K562 (cell line): ENCODE data around the gene ZNF74. TPM values are rescaled to one million over a fixed set of nuclear protein-coding genes. Genes with fewer than 3 reads are reported as not detected.
"Not testable (repeated sequence)": the region's sequence is repeated elsewhere in the genome, so short reads cannot be mapped to it uniquely, and the experiment has no call there.

Experiments
- ATAC-seq: fragments of 200-7000 bp; cut with Tn5 transposase; 3 replicates; pipeline ENCODE4 v1.9.1; 2020; ENCODE audit warnings: moderate library complexity
- BruUV-seq: library from RNA; stranded (reverse); fragments of 400-500 nt; replicated peaks from 2 replicates; lab custom pipeline; 2021; lab: Mats Ljungman, UMichigan
- CTCF ChIA-PET: fragments of 300-600 bp; formaldehyde crosslinking; extraction: SDS; loops from one replicate; lab custom pipeline; 2021; ENCODE audit warnings: low intra/inter-chr PET ratio; lab: Yijun Ruan, JAX
- POLR2A ChIA-PET: fragments of 300-600, 350-650 bp; sonication (Branson Sonifier 250); formaldehyde crosslinking; extraction: SDS; loops from one replicate; lab custom pipeline; 2021; ENCODE audit warnings: antibody characterized with exemption, inconsistent platforms; lab: Yijun Ruan, JAX
- DNase-seq, 4 experiments: peaks; one replicate each; pipeline versions ENCODE4 v3.0.0 to v3.0.0-alpha.2; 2011 to 2018; ENCODE audit warnings: low spot score in 3 of 4, mixed read lengths in 3 of 4; ENCODE audit errors: extremely low read depth in 1 of 4
- FAIRE-seq: peaks from 2 replicates; lab custom pipeline; 2011; peaks lifted over from hg19 to GRCh38; lab: Jason Lieb, UNC
- H2AFZ ChIP-seq: 2 replicates; pipeline ENCODE4 v1.6.0; 2011; ENCODE audit warnings: low read depth, low read length, control low read depth, inconsistent platforms
- H3K27ac ChIP-seq: fragments of 200-600 bp; 3 replicates; pipeline ENCODE4 v1.8.0; 2011; ENCODE audit warnings: low read depth, mild to moderate bottlenecking, control low read depth, inconsistent platforms, low read length, moderate library complexity, mixed read lengths; ENCODE audit errors: extremely low read depth
- H3K27me3 ChIP-seq, 2 experiments: fragments of 300-600 bp in 1 of 2; 2 replicates in 1 of 2; 3 replicates in 1 of 2; pipeline versions ENCODE4 v1.6.0 to v1.8.0; 2011; ENCODE audit warnings: inconsistent platforms in 2 of 2, low read length in 2 of 2, mild to moderate bottlenecking in 1 of 2, mixed read lengths in 1 of 2, moderate library complexity in 1 of 2; ENCODE audit not compliant: control insufficient read depth in 2 of 2, insufficient read depth in 2 of 2
- H3K36me3 ChIP-seq: fragments of 300-600 bp; 3 replicates; pipeline ENCODE4 v1.8.0; 2011; ENCODE audit warnings: mild to moderate bottlenecking, low read length, inconsistent platforms; ENCODE audit not compliant: control insufficient read depth, insufficient read depth
- H3K4me1 ChIP-seq, 2 experiments: fragments of 200-600 bp in 1 of 2; replicated peaks in 1 of 2; 2 replicates in 1 of 2; 3 replicates in 1 of 2; pipeline versions ENCODE4 v1.5.1 to v1.8.0; 2011; ENCODE audit warnings: inconsistent platforms in 2 of 2, low read length in 2 of 2, mild to moderate bottlenecking in 1 of 2, mixed read lengths in 1 of 2, moderate library complexity in 1 of 2; ENCODE audit not compliant: control insufficient read depth in 2 of 2, insufficient read depth in 2 of 2
- H3K4me2 ChIP-seq: 2 replicates; pipeline ENCODE4 v1.6.1; 2011; ENCODE audit warnings: low read length, control low read depth, inconsistent platforms, mixed read lengths; ENCODE audit not compliant: insufficient read depth
- H3K4me3 ChIP-seq: fragments of 200-600 bp; sonication (generic), shearing (Covaris generic); 2 replicates; pipeline ENCODE4 v1.5.1; 2016; ENCODE audit warnings: control low read depth, inconsistent platforms
- H3K79me2 ChIP-seq: fragments of 200-600 bp; 3 replicates; pipeline ENCODE4 v1.8.0; 2011; ENCODE audit warnings: low read length, inconsistent platforms; ENCODE audit not compliant: control insufficient read depth, insufficient read depth
- H3K9ac ChIP-seq, 2 experiments: 2 replicates each; pipeline versions ENCODE4 v1.6.0 to v1.6.1; 2011; ENCODE audit warnings: low read depth in 2 of 2, low read length in 2 of 2, control low read depth in 1 of 2, inconsistent platforms in 1 of 2, mild to moderate bottlenecking in 1 of 2, mixed read lengths in 1 of 2; ENCODE audit not compliant: insufficient read depth in 1 of 2
- H3K9me1 ChIP-seq: one replicate; pipeline ENCODE4 v1.6.0; 2011; ENCODE audit warnings: inconsistent platforms, mild to moderate bottlenecking, low read length, moderate library complexity; ENCODE audit not compliant: control insufficient read depth, insufficient read depth
- H3K9me3 ChIP-seq: replicated peaks from 2 replicates; pipeline ENCODE4 v1.5.1; 2011; ENCODE audit warnings: low read depth, low read length, inconsistent platforms; ENCODE audit not compliant: control insufficient read depth, insufficient read depth
- H4K20me1 ChIP-seq: replicated peaks from 2 replicates; pipeline ENCODE4 v1.6.1; 2011; ENCODE audit warnings: low read length, inconsistent platforms, mixed read lengths; ENCODE audit not compliant: control insufficient read depth, insufficient read depth
- PRPF4 ChIP-seq: fragments of 200-400 bp; formaldehyde crosslinking; IDR thresholded peaks from one replicate; pipeline ENCODE4 v1.6.1; 2017; ENCODE audit warnings: low read length, low read depth, mild to moderate bottlenecking; ENCODE audit not compliant: insufficient read depth, poor library complexity, severe bottlenecking
- ZBTB33 ChIP-seq: sonication (generic); formaldehyde crosslinking; IDR thresholded peaks from 2 replicates; pipeline ENCODE4 v1.8.1; 2023; ENCODE audit warnings: mild to moderate bottlenecking, missing genetic modification reagents
- ZNF184 ChIP-seq: sonication (generic); formaldehyde crosslinking; IDR thresholded peaks from 2 replicates; pipeline ENCODE4 v1.5.0; 2020; ENCODE audit warnings: missing genetic modification reagents
- WGBS: fragments of 100-300 bp; shearing (Covaris generic); methylation state at CpG from one replicate; pipeline ENCODE4 v1.1.6; 2016; ENCODE audit warnings: low coverage, mixed read lengths; ENCODE audit not compliant: insufficient coverage; ENCODE audit errors: missing lambda C conversion rate; 5-methylcytosine and 5-hydroxymethylcytosine counted together
- in situ Hi-C: fragments of 300-500 bp; cut with MboI; formaldehyde crosslinking; loops from 4 replicates; pipeline ENCODE4 v1.15.0; 2018; ENCODE audit warnings: inconsistent platforms, mixed read lengths
- intact Hi-C: fragments of 100-400 bp; cut with micrococcal nuclease; formaldehyde crosslinking; loops from 2 replicates; pipeline ENCODE4 v1.14.2; 2022
- polyA plus RNA-seq, 8 experiments: library from polyadenylated mRNA; depleted of rRNA in 4 of 8; stranded (reverse) in 5 of 8; unstranded in 3 of 8; fragments of >200 nt; fragmentation: Nextera tagmentation in 2 of 8; fragmentation: Illumina TruSeq in 1 of 8; extraction: Ambion mirVana in 2 of 8; extraction: Trizol in 1 of 8; gene quantifications; 2 replicates each; pipeline versions ENCODE4 v1.2.1 to v1.2.3, GENCODE V29; 2011 to 2014; ENCODE audit warnings: inconsistent platforms in 1 of 8, missing spikeins in 1 of 8
- total RNA-seq, 7 experiments: library from RNA; depleted of rRNA in 6 of 7; stranded (reverse); fragments of >200 nt in 6 of 7; fragmentation: Illumina TruSeq in 2 of 7; extraction: Trizol in 2 of 7; gene quantifications; 2 replicates each; pipeline versions ENCODE4 v1.2.1 to v1.2.3, GENCODE V29; 2011 to 2021; ENCODE audit warnings: low replicate concordance in 1 of 7

ZNF74 gene
- total and polyA plus RNA-seq, 9 of the 15 experiments (the other 6 are each of a cell fraction or from before 2014, with no cell fraction given) = 2.4 to 53.5 (median 31.5) TPM

DNA sequence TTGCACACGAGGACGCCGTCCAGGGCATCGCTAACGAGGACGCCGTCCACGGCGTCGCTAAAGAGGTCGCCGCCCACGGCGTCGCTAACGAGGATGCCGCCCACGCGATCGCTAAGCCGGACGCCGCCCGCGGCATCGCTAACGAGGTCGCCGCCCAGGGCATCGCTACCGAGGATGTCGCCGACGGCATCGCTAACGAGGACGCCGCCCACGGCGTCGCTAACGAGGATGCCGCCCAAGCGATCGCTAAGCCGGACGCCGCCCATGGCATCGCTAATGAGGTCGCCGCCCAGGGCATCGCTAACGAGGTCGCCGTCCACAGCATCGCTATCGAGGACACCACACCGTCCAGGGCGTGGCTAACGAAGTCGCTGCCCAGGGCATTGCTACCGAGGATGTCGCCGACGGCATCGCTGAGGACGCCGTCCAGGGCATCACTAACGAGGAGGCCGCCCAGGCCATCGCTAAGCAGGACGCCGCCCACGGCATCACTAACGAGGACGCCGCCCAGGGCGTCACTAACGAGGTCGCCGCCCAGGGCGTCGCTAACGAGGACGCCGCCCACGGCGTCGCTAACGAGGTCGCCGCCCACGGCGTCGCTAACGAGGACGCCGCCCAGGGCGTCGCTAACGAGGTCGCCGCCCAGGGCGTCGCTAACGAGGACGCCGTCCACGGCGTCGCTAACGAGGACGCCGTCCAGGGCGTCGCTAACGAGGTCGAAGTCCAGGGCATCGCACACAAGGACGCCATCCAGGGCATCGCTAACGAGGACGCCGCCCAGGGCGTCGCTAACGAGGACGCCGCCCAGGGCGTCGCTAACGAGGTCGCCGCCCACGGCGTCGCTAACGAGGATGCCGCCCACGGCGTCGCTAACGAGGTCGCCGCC, 32.8 kb upstream of the ZNF74 start:
- POLR2A ChIA-PET, ATAC-seq, BruUV-seq, H3K4me3 ChIP-seq, H3K9ac ChIP-seq, FAIRE-seq, in situ Hi-C loops, H3K9me1 ChIP-seq, H2AFZ ChIP-seq, H3K27ac ChIP-seq, H3K36me3 ChIP-seq, H3K4me2 ChIP-seq, H4K20me1 ChIP-seq, CTCF ChIA-PET, H3K79me2 ChIP-seq, intact Hi-C loops: not testable (repeated sequence)
- H3K9me3 ChIP-seq = peaks cover 11% of the 10 kb centered on the region
- peaks cover 10 to 15% of the 10 kb centered on the region in 2 experiments; a peak in 4 of 5 replicates for H3K27me3 ChIP-seq
- peak in 1 of 4 experiments; percentile 0 for DNase-seq
- H3K4me1 ChIP-seq = peaks cover 0 to 11% of the 10 kb centered on the region in 2 experiments; a peak in 1 of 5 replicates
- TF ChIP-seq ZBTB33 (CRISPR knock-in tag) (peak; percentile 77), ZNF184 (CRISPR knock-in tag) (peak; percentile 66; the same call in 1 of the 2 replicates), PRPF4 (peak; percentile 20)
- WGBS = 84% methylated on average over 84 of the region's 145 CpGs
